Neural crest cell (in vitro differentiated cells): ENCODE measurements around the gene MIF4GD. TPM values are rescaled to one million over a fixed set of nuclear protein-coding genes. Genes with fewer than 3 reads are reported as not detected.
"Not testable (repeated sequence)": the region's sequence is repeated elsewhere in the genome, so short reads cannot be mapped to it uniquely, and the experiment has no call there.

Experiments used
- DNase-seq: peaks from one replicate; pipeline ENCODE4 v3.0.0; 2021; ENCODE audit warnings: low read depth, mixed read lengths, low spot score
- H3K27ac Mint-ChIP-seq: one replicate; pipeline ENCODE4 v1.8.0; 2021; ENCODE audit warnings: mild to moderate bottlenecking, mixed read lengths; ENCODE audit not compliant: unreplicated experiment
- H3K27me3 Mint-ChIP-seq: 2 replicates; pipeline ENCODE4 v1.8.0; 2021; ENCODE audit warnings: low read depth, mild to moderate bottlenecking, mixed read lengths
- H3K36me3 Mint-ChIP-seq: 2 replicates; pipeline ENCODE4 v1.8.0; 2021; ENCODE audit warnings: low read depth, mild to moderate bottlenecking, mixed read lengths
- H3K4me1 Mint-ChIP-seq: 2 replicates; pipeline ENCODE4 v1.8.0; 2021; ENCODE audit warnings: mixed read lengths
- H3K4me3 Mint-ChIP-seq: one replicate; pipeline ENCODE4 v1.8.0; 2021; ENCODE audit warnings: mild to moderate bottlenecking, mixed read lengths
- H3K9me3 Mint-ChIP-seq: 2 replicates; pipeline ENCODE4 v1.8.0; 2021; ENCODE audit warnings: mixed read lengths
- CTCF ChIP-seq: fragments of 200-600 bp; sonication (generic); conservative IDR thresholded peaks from 2 replicates; pipeline ENCODE4 v1.5.0; 2021; ENCODE audit warnings: antibody characterized with exemption, mild to moderate bottlenecking
- total RNA-seq: library from RNA; stranded (reverse); gene quantifications from 2 replicates; pipeline ENCODE4 v1.2.1, GENCODE V29; 2021

The MIF4GD gene
- total RNA-seq, 1 donor from 2014 or later = 15.9 TPM

DNA sequence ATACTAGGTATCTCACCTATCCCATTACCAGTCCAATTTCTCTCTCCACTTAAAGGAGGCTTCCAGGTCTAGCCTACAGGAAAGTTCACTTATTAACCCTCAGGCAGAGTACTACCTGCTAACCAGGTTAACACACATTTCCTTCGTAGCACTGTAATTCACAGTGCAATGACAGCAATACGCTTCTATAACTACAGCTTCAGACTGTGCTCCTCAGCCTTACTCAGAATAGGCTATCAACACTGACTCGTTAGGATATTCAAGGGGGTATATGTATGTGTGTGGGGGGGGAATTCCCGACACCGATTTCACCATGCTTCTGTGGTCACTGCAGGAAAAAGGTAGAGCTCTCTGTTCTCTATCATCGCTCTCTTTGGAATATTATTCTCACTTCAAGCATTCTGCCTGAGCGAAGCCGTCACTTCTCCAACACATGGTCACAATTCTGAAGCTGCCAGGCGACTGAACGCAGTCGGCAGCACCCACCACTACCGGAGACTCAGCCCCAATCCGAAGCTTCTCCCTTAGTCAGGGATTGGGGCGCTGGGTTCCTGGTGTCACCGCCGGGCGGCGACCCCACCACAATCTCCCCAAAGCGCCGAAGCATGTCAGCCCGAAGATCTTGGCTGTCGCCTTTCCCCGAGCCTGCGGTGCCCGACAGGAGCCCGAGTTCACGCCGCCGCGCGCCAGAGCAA is 10.2 kb downstream of the MIF4GD start:
- H3K4me3 Mint-ChIP-seq = peak overlapping the region; percentile 99
- H3K4me1 Mint-ChIP-seq = peaks cover 38% of the 10 kb centered on the region
- DNase-seq = no peak
- TF ChIP-seq CTCF = peak; percentile 30
- peak overlapping the region; percentile 100 for H3K27ac Mint-ChIP-seq
- H3K36me3 Mint-ChIP-seq = no peaks in the 10 kb centered on the region
- no peaks in the 10 kb centered on the region for H3K9me3 Mint-ChIP-seq
- no peaks in the 10 kb centered on the region for H3K27me3 Mint-ChIP-seq

DNA sequence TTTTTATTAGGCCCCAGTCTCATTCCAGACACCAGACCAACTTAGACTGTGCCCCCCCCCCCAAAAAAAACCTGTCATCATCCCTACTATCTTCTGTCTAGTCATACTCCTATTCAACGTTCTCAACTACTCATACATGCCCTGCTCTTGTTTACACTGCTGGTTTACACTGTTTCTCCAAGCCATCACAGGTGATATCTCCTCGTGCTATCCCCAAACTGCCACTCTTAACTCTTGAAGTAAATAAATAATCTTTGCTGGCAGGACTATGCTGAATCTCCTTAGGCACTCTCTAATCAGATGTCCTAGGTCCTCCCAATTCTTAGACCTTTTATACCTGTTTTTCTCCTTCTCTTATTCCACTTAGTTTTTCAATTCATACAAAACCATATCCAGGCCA is 13.8 kb downstream of the MIF4GD start:
- peaks cover 29% of the 10 kb centered on the region for H3K4me1 Mint-ChIP-seq

GRCh38 chr17:75255954-75256698 is 14.9 kb downstream of the MIF4GD start:
- not testable (repeated sequence) for DNase-seq, H3K9me3 Mint-ChIP-seq, H3K27me3 Mint-ChIP-seq, H3K36me3 Mint-ChIP-seq
- peak overlapping the region; percentile 53 for H3K27ac Mint-ChIP-seq
- H3K4me1 Mint-ChIP-seq = peaks cover 30% of the 10 kb centered on the region
- H3K4me3 Mint-ChIP-seq = peak overlapping the region; percentile 3

More for the DNA sequence above, 13.8 kb downstream of the MIF4GD start:
- H3K9me3 Mint-ChIP-seq, H3K36me3 Mint-ChIP-seq, DNase-seq, H3K27me3 Mint-ChIP-seq, H3K27ac Mint-ChIP-seq: not testable (repeated sequence)
- H3K4me3 Mint-ChIP-seq = peak overlapping the region; percentile 61

- DNase-seq = no peak
- Mint-ChIP-seq H3K27me3 (no peaks in the 10 kb centered on the region), H3K4me1 (peaks cover 8% of the 10 kb centered on the region), H3K27ac (no peak overlapping the region), H3K9me3 (no peaks in the 10 kb centered on the region), H3K4me3 (no peak overlapping the region), H3K36me3 (no peaks in the 10 kb centered on the region)
- no peak for TF ChIP-seq CTCF
Measured at GRCh38 chr17:75252039-75252816, 18.8 kb downstream of the MIF4GD start.

GRCh38 chr17:75250009-75250471 is 21.0 kb downstream of the MIF4GD start:
- H3K27ac Mint-ChIP-seq = no peak overlapping the region
- DNase-seq = no peak
- no peaks in the 10 kb centered on the region for H3K9me3 Mint-ChIP-seq
- H3K27me3 Mint-ChIP-seq = no peaks in the 10 kb centered on the region
- H3K4me1 Mint-ChIP-seq = peaks cover 7% of the 10 kb centered on the region
- no peaks in the 10 kb centered on the region for H3K36me3 Mint-ChIP-seq
- no peak overlapping the region for H3K4me3 Mint-ChIP-seq
- no peak for TF ChIP-seq CTCF

DNA sequence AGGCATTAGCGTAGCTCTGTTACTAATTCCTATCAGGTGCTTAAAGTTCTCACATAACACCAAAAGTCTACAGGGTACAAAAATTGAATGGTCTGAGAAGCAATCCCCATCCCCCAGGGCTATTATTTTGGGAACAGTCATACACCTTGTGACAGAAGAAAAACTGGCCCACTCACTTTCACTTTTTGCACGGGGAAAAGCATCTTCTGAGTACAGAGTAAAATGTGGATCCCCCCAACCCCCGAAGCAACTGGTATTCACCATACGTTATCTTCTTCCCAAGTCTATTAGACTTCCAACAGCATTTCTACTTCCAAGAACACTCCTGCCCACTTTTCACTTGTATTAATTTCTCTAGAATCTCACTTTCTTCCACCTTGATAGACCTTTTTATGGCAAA is 21.5 kb downstream of the MIF4GD start:
- DNase-seq = no peak
- H3K27ac Mint-ChIP-seq = no peak overlapping the region
- no peak overlapping the region for H3K4me3 Mint-ChIP-seq

More for the DNA sequence above, 21.5 kb downstream of the MIF4GD start:
- H3K27me3 Mint-ChIP-seq = no peaks in the 10 kb centered on the region
- H3K9me3 Mint-ChIP-seq = no peaks in the 10 kb centered on the region
- peaks cover 7% of the 10 kb centered on the region for H3K4me1 Mint-ChIP-seq
- TF ChIP-seq CTCF = no peak
- H3K36me3 Mint-ChIP-seq = no peaks in the 10 kb centered on the region
